ENCODE results near the gene SRA1. TPM values are rescaled to one million over a fixed set of nuclear protein-coding genes. Genes with fewer than 3 reads are reported as not detected.

SRA1 gene
- total and polyA plus RNA-seq, 9 of the 15 experiments (the other 6 are each of a cell fraction or from before 2014, with no cell fraction given), result 24.1 to 47.4 (median 41.3) TPM

DNA sequence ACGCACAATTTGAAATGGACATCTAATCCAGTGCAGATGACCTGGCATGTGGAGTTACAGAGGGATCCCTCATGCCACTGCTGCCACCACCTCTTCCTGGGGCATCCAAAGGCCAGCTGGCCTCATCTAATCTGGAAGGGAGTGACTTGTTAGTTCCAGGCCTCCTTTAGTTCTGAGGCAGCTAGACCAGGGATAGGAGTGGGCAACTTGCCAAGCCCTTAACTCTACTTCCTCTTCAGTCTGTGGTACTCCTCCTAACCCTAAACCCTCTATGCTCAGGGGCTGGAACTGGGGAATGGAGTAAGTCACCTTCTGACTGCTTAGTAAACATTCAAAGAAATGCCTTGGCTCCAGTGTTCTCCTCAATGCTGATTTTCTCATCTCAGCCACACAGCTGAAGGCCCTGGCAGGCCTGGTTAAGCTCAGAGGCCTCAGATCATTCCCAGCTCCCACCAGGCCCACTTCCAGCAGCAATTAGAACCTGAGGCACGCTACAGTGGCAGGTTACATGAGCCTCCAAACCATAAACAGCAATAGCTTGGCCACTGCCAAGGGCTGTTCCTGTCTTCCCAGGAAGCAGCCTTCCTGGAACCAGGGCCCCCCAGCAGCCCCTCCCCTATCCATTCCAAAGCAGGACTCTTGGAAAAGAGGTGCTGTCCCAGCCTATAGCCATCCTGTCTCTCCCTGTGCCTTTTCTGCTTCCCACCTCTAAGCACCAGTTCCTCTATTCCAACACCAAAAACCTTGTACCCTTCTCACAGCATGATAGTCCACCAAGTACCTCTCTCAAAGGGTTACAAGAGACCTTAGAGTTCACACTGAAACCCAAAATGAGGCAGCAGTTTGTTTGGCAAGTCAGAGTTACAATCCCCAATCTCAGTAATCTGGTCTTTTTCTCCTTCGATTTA, 7.8 kb downstream of the SRA1 start (continued):
- TF ChIP-seq, protein P1, sequence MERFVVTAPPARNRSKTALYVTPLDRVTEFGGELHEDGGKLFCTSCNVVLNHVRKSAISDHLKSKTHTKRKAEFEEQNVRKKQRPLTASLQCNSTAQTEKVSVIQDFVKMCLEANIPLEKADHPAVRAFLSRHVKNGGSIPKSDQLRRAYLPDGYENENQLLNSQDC (CRISPR knock-in tag; IDR thresholded peaks at IDR 0.05), result no peak
- TF ChIP-seq, protein P2, sequence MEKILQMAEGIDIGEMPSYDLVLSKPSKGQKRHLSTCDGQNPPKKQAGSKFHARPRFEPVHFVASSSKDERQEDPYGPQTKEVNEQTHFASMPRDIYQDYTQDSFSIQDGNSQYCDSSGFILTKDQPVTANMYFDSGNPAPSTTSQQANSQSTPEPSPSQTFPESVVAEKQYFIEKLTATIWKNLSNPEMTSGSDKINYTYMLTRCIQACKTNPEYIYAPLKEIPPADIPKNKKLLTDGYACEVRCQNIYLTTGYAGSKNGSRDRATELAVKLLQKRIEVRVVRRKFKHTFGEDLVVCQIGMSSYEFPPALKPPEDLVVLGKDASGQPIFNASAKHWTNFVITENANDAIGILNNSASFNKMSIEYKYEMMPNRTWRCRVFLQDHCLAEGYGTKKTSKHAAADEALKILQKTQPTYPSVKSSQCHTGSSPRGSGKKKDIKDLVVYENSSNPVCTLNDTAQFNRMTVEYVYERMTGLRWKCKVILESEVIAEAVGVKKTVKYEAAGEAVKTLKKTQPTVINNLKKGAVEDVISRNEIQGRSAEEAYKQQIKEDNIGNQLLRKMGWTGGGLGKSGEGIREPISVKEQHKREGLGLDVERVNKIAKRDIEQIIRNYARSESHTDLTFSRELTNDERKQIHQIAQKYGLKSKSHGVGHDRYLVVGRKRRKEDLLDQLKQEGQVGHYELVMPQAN (IDR thresholded peaks at IDR 0.05; ENCODE audit: borderline replicate concordance), result no peak
- TF ChIP-seq, protein P3, sequence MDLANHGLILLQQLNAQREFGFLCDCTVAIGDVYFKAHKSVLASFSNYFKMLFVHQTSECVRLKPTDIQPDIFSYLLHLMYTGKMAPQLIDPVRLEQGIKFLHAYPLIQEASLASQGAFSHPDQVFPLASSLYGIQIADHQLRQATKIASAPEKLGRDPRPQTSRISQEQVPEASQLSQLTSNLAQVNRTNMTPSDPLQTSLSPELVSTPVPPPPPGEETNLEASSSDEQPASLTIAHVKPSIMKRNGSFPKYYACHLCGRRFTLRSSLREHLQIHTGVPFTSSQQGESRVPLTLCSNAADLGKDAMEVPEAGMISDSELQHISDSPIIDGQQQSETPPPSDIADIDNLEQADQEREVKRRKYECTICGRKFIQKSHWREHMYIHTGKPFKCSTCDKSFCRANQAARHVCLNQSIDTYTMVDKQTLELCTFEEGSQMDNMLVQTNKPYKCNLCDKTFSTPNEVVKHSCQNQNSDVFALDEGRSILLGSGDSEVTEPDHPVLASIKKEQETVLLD (IDR thresholded peaks at IDR 0.05), result no peak
- TF ChIP-seq NFIC (IDR thresholded peaks at IDR 0.05) (peak; percentile 98), ZNF445 (CRISPR knock-in tag; IDR thresholded peaks at IDR 0.05; ENCODE audit: low read depth) (no peak), ZBTB17 (CRISPR knock-in tag; IDR thresholded peaks at IDR 0.05) (0 out of 2 replicates have a peak, but pooled peaks have one; percentile 32), PHF21A (IDR thresholded peaks at IDR 0.05; ENCODE audit: borderline replicate concordance, low read depth) (no peak), KDM1A (IDR thresholded peaks at IDR 0.05) (0 out of 4 replicates have a peak, but pooled peaks of 1 of the 2 experiments have one; percentile 7), SIRT6 (IDR thresholded peaks at IDR 0.05; ENCODE audit: low read depth, low read length) (peak; percentile 28), NR2F6 (CRISPR knock-in tag; IDR thresholded peaks at IDR 0.05) (0 out of 2 replicates have a peak, but pooled peaks have one; percentile 56), ZNF175 (CRISPR knock-in tag; IDR thresholded peaks at IDR 0.05; ENCODE audit: low read depth) (0 out of 2 replicates have a peak, but pooled peaks have one; percentile 61), HNRNPUL1 (IDR thresholded peaks at IDR 0.05; ENCODE audit: low read length) (no peak), C11orf30 (IDR thresholded peaks at IDR 0.05; ENCODE audit: low read depth) (no peak)
